Measurements from ENCODE around the gene ACACA.
"Not testable (repeated sequence)": the region's sequence is repeated elsewhere in the genome, so short reads cannot be mapped to it uniquely, and the experiment has no call there.

The ACACA gene

GRCh38 chr17:37089956-37090355 lies 316.7 kb downstream of the ACACA start:
- peak; percentile 78 to 81 for DNase-seq

- no peak for DNase-seq
Measured at GRCh38 chr17:37088913-37089312, 317.7 kb downstream of the ACACA start.

DNA sequence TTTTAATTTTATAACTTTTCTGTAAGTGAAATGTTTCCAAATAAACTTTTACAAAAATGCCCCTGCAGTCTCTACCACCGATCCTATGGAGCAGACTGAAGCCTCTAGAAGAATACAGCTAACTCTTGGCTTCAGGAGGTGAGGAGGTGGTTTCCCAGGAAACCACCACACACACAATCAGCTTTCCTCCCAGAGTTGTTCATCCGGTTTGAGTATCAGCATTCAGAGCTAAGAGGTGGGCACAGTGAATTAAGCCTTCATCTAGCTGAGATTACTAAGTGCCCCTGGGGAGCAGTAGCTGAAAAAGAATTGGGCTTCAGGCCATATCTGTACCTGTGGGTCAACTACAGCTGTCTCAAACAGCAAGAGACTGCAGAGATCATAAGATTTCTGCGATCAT lies 318.2 kb downstream of the ACACA start:
- DNase-seq, result peak in 1 of 2 donors; percentile 51

DNA sequence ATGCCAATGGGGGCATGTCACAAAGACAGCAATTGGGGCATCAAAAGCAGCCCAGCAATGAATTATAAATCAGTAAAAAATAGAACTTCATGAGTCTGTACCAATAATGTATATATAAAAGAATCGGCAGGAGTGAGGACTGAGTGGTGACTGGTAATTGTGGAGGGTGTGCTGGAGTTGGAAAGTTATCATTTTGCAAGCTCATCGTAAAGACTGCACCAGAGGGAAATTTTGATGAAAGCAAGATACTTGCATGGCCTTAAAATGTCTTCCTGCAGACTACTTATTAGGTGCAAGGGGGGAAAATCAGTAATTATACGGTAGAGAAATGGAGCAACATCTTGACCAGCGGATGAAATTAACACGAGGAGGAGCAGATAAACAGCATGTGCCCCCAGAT lies 319.0 kb downstream of the ACACA start:
- no peak for DNase-seq

- no peak for DNase-seq
Measured at GRCh38 chr17:37086948-37087347, 319.7 kb downstream of the ACACA start.

DNA sequence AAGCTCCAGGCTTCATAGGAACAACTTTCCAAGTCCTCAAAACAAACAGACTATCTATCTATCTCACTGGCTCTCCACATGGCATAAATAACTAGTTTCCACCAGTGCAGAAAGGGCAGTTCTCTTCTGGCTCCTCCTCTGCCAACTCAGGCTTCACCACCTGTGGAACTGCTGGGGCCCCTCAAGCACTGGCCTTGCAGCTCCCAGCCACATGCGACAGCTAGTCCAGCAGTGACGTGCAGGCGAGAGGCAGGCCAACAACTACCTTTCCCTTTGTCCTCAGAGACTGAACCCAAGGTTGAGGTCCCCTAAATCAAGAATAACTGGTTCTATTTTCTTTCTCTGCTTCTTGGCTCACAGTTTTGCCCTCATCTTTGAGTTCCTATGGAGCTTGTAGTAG lies 320.3 kb downstream of the ACACA start:
- no peak for DNase-seq

DNA sequence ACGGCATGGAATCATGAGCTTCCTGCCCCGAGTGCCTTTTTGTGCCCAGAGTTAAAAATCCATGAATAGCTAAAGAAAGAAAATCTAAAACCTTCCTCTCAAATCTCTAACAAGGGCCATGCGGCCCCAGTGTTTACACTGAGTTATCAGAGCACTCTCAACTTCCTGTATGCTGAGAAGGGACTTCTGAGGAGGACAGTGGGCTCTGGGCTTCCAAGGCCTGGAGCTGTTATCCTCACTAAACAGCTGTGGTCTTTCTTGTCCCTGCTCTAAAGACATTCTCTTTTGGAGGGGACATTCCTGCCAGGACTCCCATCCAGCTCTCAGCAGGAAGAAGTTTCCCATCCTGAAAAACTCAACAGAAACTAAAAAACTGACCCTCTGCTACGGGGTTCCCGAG lies 322.3 kb downstream of the ACACA start:
- DNase-seq, result no peak

DNA sequence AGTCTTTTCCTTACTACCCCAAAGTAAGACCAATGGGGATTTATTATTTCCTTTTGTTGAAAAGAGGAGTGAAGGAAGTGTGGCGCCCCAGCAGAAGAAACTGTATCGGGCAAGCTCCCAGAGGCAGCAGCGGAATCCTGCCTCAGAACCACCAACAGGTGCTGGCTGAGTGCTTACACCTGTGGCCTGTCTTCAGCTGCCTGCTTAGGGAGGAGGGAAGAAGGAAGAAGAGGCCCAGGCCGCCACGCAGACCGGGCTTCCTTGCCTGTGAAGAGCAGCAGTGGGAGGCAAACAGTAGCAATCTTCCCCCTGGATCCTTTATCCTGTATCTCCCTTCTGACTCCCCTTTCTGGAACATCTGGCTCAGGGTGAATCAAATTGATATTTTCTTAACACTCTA lies 323.2 kb downstream of the ACACA start:
- DNase-seq, result no peak

DNA sequence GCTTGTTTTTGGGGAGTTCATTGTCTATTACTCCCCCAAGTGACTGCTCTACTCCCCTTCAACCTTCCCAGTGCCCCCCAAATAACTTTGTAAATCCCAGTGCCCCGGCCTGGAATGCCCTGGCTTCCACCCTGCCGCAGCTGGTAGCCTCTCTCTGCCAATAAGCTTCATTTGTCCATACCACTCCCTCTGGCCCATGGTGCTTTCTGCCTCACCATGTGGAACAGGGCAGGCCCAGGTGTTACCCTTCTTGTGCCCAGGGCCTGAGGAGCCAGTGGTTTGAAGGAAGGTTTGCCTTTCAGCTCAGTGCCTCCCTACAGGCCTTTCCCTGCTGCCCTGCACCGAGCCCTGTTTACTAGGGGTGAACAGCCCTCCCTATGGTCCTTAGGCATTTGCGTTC lies 323.7 kb downstream of the ACACA start:
- DNase-seq, result no peak

GRCh38 chr17:37082311-37082860 lies 324.2 kb downstream of the ACACA start:
- no peak for DNase-seq

DNA sequence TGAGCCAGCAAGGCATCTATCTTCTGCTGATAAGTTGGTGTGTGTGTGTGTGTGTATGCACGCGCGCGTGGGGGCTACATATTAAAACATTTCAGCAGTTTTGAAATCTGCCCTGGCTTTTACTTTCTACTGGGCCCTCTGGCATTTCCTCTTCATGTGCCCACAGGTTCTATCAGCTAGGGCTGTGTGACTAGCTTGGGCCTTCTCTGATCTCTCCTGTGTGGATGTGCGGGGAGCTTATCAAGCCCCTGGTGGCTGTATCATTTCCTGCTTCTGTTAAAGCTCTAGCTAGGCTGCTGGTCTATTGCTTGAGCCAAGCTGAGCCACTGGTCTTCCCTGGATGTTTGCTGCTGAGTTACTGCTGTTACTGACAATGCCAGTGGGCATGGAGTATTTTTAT lies 325.3 kb downstream of the ACACA start:
- DNase-seq, result no peak

- DNase-seq, result no peak
Measured at GRCh38 chr17:37079735-37080134, 326.9 kb downstream of the ACACA start.

DNA sequence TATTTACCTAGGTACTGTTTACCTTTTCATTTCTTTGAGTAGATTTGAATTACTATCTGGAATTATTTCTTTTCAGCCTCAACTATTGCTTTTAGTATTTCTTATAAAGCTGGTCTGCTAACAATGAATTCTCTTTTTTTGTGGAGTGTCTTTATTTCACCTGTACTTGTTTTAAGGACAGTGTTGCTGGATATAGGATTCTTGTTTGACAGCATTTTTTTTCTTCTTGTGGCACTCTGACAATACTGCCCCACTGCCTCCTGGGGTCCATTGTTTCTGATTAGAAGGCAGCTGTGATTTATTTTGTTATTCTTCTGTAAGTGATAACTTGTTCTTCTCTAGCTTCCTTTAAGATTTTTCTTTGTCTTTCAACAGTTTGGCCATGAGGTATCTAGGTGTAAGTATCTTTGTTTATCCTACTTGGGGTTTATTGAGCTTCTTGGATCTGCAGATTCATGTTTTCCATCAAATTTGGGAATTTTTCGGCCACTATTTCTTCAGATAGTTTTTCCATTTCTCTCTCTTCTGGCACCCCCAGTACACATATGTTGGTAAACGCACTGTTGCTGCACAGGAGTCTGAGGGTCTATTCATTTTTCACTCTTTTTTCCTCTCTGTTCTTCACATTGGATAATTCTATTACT lies 327.4 kb downstream of the ACACA start:
- DNase-seq, result no peak

- DNase-seq, result not testable (repeated sequence)
Measured at GRCh38 chr17:37073464-37073863, 333.2 kb downstream of the ACACA start.

DNA sequence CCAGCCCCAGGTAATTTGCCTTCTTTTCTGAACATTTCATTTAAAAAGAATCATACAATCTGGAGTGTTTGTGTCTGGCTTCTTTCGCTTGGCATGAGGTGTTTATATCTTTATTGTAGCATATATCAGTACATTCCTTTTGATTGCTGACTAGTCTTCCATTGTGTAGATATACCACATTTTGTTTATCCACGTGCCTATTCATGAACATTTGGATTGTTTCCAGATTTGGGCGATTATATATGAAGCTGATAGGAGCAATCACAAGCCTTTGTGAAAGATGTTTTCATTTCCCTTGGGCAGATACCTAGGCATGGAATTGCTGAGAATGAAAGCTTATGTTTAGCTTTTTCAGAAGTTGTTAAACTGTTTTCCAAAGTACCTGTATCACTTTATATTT lies 337.5 kb downstream of the ACACA start:
- DNase-seq, result no peak

- no peak for DNase-seq
Measured at GRCh38 chr17:37068266-37068665, 338.4 kb downstream of the ACACA start.

DNA sequence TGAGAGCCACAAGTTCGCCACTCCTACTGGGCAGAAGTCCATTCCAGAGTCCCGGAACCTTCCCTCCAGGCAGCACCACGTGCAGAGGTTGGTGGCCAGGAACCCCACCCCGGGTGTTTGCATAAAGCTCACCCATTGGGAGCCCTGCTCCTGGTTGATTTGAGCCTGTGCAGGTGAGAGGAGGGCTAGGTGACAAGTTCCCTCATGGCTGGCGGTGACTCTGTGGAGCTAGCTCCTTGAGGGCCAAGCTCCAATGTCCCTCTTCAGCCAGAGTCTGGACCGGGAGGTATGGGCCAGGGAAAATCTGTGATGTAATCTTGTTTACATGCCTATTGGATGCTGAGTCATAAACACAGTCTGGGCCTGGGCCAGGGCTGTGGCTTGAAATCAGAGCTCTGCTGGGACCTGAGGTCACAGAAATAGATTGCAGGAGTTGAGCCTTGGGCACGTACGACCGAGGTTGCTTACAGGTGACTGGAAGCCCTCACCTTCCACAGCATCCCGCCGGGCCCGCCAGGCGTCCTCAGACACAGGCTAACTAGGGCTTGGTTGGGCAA lies 339.0 kb downstream of the ACACA start:
- no peak for DNase-seq

- DNase-seq, result no peak
Measured at GRCh38 chr17:37066322-37067255, 340.0 kb downstream of the ACACA start.

- DNase-seq, result no peak
Measured at GRCh38 chr17:37065486-37066321, 340.9 kb downstream of the ACACA start.

- no peak for DNase-seq
Measured at GRCh38 chr17:37064956-37065355, 341.7 kb downstream of the ACACA start.

DNA sequence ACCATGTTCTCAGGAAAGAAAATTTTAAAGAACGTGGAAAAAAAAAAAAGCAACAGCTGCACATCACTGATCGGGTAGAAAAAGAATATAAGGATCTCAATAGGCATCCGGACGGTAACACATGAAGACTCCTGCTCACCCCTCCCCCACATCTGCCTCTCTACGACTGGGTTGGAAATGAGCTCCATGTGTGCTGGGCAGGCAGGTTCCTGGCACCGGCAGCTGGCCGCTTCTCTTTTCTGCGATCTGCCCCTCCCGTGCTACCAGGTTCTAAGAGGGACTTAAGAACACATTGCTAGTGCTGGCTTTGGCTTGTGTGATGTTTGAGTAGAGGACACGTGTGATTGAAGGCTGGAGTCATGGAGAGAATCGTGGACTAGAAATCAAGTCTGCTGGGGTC lies 342.4 kb downstream of the ACACA start:
- DNase-seq, result no peak

- DNase-seq, result no peak
Measured at GRCh38 chr17:37062021-37062420, 344.6 kb downstream of the ACACA start.

DNA sequence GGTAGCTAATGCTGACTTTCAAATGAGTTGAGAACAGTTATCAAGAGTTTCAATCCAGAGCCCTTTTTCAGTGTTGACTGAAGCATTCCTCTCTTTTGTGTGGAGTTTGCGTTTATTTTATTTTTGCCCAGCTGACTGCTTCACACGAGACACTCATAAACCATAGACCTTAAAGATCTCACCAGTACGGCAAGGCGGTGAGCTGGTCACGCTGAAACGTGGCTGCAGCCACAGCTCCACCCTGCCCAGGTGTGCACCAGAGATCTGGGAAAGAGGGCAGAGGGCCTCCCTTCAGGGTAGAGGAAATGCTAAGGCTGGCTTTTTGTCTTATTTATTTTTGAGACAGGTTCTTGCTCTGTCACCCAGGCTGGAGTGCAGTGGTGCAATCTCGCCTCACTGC lies 345.7 kb downstream of the ACACA start:
- no peak for DNase-seq
